NCI-H446 treated with DMSO at 0.1 percent for 48 hours (cell line): Measurements from ENCODE around the gene PITPNB.

ENCODE experiments used
- DNase-seq: peaks from one replicate; lab custom pipeline; 2025; lab: John Stamatoyannopoulos, UW

Gene PITPNB

DNA sequence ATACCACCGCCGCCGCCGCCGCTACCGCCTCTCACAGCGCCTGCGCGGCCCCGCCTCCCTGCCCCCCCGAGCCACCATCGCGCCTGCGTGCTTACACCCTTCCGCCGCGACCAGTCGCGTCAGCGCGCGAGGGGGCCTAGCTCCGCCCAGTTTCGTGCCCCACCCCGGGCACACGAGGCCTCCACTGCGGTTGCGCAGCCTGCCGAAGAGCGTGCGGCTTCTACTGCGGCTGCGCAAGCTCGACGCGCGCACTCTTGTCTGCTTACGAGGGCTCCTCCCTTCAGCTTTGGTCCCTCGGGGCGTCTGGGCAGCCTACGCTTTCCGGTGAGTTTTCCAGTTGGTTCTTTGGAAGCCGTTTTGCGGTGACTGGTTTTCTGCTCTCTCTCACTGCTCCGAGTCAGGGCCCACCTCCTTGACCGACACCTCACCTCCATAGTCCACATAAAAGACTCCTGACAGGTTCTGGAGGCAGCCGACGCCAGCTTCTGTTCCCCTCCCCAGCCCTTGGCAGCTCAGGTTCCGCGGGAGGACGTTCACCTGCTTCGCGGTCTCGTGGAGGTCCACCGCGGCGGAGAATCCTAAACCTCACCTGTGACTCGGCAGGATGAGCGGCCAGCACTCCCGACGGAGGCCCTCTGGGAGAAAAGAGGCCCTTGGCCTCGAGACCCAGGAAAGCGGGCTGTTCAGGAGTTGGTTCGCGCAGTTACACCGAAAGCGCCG, at the start of gene PITPNB:
TSS of gene PITPNB (minus strand) at position 35 of the 720 bp plus-strand sequence. CDS start 65 bp downstream, outside the sequence.
- peak; percentile 98 for DNase-seq

DNA sequence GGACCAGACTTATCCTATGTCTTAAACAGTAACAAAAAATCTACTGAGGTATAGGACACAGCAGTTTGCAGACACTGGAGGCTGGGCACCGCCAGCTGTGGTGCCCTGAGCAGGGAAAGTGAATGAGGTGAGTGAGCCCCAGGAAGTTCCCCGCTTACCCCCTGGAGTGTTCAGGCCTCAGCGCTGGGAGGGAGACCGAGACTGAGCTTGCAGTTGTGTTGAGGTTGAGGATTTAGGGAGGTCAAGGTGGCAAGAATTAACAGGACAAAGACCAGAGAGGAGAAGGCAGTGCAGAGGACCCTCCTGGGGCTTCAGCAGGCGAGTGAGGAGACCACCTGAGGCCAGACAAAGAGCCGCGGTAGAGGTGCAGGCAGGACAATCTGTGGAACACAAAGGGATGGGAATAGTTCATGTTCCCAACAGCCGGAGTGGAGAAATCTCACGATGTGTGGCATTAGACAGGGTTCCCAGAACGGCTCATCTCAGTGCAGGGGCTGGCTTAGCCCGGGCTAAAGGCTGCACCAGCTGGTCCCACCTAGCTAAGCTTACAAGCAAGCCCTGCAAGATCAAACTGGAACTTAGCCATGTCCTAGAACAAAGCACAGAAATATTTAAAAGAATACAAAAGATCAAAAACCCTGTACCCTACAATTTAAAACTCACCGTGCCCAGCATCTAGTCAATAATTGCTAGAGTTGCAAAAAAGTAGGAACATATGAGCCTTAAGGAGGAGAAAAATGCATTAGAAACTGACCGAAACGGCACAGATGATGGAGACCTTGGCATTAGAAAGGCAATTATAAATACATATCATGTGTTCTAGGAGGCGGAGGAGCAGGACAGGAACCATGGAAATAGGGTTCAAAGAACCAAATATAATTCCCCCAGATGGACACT, 47.4 kb upstream of the PITPNB start:
- no peak for DNase-seq

DNA sequence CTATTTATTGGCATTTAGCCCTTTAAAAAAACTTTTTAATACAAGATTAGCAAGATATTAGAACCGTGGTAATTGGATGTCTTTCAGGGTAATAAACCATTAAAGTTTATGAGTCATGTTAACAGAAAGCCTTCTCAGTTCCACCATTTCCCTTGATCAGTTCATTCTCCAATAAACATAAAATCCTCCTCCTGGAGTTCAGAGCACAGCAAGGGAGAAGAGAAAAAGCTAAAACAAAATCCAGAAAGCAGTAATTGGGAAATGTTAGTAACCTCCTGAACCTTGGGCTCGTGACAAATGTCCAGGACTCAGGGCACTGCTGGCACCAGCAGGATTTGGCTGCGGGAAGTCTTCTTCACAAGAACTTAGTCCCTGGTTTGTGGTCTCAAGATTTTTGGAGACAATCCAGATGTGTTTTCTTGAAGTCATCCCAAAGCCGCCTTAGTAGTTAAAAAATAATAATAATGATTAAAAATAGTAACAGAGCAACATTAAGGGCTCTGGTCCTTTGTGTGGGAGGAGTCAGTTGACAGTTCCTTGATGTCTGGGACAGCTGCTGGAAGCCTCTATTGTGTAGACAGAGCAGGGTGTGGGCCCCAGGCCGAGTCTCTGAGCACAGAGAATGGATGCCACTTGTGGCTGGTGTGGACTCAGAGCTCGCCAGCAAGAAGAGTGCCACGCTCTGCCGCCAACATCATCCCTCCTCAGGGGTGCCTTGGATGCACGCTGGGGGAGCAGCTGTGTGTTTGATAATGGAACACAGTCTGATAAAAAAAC, 43.4 kb upstream of the PITPNB start:
- no peak for DNase-seq

DNA sequence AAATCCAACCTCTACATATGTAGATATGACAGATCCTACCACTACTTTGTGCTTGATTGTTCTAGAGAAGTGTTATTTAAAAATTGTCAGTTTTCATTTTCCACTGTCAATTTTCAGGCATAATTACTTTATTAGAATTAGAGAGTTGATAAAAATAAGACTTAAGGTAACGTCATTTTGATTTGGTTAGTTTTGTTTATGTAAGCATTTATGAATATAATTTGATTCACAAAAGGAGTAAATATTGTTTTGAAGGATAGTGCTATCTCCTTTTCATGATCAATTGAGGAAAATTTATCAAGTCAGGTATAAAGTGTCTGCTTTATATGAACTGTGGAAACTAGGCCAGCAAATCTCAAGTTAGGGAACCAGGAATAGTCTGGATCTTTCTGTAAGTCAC, 42.6 kb upstream of the PITPNB start:
- DNase-seq: no peak

DNA sequence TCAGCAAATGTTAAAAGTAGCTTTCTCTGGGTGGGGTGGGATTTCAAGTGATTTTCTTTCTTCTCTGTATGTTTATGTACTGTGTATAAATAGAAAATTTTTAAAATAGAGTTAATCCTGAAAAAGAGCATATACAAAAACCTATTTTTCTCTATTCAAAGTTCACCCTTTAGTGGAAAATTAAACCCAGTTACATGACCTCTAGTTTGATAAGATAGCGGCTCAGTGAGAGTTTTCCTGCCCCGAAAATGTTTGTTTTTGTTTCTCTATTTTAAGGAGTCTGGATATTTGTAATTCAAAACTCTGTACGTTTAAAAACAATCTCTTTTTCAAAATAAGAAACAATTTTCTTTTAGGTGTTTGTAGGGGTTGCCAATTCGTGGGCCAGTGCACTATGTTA, 42.1 kb upstream of the PITPNB start:
- DNase-seq: no peak

DNA sequence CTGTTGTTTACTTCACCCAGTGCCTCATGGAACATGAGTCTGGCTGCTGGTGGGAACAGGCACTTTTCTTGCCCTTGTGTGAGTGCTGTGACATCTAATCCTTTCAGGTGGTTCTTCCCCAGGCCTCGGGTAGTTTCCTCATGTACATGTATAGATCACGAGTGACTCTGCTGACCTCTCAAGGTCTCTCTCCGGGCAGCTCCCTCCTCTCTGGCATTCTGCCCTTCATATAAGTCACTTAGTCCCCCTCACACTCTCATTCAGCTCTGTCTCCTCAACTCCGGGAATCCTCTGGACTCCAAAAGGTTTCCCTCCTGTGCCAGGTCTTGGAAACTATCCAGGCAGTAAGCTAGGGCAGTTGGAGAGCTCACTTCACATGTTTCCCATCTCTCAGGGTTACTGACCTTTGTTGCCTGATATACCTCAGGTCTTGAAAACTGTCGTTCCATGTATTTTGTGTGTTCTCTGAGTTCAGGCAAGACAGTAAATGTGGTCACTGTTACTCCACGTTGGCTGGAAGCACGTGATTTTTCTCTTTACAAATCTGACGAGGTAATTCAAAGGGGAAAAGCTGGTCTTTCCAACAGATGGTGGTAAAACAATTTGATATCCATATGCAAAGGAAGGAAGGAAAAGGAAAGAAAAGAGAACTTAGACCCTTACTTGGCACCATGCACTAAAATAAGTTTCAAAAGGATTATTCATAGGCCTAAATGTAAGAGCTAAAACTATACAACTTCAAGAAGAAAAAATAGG, 40.5 kb upstream of the PITPNB start:
- DNase-seq: peak; percentile 21

DNA sequence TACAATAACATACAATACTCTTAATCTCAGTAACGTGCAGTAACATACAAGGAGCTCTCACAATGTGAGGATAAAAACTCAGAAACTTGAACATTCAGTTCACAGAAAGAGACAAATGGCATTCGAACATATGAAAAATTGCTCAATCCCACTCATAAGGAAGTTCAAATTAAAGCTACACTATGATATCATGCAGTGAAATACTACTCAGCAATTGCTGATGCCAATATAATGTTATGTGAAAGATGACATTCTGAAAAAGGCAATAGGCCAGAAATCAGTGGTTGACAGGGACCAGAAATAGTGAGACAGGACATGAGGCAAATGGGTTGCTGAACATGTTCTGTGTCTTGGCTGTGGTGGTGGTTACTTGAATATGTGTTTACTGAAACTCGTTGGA, 33.7 kb upstream of the PITPNB start:
- no peak for DNase-seq

DNA sequence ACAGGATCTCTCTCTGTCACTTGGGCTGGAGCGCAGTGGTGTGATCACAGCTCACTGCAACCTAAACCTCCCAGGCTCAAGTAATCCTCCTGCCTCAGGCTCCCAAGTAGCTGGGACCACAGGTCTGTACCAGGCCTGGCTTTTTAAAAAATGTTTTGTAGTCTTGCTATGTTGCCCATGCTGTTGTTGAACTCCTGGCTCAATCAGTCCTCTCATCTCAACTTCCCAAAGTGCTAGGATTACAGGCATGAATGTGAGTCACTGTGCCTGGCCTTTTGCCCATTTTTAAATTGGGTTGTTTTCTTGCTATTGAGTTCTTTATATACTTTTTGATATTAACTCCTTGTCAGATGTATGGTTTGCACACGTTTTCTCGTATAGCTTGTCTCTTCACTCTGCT, 33.0 kb upstream of the PITPNB start:
- peak; percentile 22 for DNase-seq

DNA sequence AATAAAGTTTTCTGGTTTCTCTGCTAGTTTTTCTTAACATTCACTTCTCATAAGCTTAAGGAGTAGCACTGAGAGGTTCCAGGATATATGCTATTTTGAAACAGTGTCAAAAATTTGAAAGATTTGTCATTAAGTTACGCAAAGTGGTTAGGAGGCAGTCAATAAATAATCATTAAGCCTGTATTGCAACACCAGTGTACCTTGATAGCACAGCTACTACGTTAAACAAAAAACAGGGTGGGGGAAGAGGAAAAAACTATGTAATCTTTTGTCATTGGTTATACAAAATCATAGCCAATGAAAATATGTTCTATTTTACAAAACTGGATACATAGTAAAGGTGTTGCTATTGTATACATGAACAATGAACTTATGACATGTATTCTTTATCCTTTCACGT, 30.4 kb upstream of the PITPNB start:
- DNase-seq: no peak

DNA sequence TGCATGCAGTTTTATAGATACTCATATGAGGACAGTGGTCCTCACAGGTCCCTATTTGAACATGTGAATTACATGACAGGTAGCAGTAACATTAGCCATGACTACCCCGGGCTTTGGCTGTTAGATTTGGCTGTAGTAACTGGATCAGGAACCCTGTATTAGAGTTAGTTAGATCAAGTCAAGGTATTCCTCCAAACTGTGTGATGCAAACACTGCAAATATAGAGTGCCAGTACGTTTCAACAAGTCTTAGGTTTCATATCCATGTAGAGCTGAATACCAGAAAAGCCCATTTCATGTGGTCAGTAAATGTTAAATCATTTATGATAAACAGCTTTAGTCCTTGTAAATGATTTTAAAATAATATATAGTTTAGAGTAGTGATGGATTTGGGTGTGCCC, 29.5 kb upstream of the PITPNB start:
- no peak for DNase-seq

DNA sequence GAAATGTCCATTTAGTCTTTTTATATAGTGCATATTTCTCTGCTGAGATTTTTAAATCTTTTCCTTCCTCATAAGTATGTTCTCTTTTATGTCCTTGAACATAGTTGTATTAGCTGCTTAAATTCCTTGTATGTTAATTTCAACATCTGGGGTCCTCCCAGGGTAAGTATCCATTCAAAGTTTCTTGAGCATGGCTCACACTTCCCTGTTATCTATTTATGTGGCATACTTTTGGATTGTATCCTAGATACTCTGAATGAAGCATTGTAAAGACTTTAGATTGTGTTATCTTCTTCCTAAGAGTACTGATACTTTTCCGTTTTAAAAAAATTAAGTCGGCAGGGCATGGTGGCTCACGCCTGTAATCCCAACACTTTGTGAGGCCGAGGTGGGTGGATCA, 28.4 kb upstream of the PITPNB start:
- no peak for DNase-seq

DNA sequence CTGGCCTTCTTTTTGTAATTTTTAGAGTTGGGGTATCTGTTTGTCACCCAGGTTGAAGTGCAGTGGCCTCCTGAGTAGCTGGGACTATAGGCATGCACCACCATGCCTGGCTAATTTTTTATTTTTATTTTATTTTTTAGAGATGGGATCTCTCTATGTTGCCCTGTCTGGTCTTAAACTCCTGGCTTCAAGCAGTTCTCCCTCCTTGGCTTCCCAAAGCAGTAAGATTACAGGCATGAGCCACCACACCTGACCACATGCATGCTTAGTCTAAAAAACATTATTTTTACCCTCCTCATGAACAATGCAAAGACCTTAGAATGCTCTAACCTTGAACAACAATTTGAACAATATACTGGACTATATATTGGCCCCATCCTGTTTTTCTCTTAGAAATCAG, 22.1 kb upstream of the PITPNB start:
- no peak for DNase-seq

DNA sequence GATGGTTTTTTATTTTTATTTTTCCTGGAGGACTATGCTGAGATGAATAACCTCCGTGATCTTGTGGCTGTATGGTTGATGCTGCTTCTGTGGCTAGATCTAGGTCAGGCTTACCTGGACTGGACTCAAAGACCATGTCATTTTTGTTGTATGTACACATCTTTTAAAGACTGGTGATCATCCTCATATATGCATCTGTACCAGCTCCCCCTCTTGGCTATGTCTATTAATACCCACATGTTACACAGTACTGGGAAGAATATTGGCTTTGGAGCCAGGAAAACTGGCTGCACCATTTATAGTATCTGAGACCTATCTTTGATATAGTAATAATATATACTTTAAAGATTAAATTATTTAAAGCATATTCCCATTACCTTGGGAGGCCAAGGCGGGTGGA, 18.4 kb upstream of the PITPNB start:
- no peak for DNase-seq

DNA sequence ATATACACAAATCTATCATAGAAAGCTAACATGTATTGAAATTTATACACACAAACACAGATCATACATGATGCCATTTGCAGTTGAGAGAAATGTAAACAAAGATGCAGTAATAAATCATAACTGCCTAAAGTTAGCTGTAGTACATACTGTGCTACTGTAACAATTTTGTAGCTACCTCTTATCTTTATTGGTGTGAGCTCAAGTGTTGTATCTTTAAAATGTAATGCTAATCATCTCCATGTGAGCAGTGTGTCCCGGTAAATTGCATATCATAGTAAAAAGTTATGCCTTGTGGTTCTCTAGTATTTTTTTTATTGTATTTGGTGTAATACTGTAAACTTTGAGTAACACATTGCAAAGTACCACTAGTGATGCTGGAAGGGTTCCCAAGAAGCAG, 16.8 kb upstream of the PITPNB start:
- DNase-seq: no peak

DNA sequence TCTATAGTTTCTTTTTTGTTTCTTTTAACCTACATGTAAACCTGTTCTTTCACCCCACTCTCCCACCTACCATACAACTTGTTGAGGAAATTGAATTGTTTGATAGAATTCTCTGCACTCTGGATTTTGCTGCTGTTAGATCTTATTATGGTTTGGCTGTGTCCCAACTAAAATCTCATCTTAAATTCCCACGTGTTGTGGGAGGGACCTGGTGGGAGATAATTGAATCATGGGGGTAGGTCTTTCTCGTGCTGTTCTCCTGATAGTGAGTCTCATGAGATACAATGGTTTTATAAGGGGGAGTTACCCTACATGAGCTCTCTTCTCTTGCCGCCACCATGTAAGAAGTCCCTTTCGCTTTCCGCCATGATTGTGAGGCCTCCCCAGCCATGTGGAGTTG, 15.0 kb upstream of the PITPNB start:
- DNase-seq: no peak

DNA sequence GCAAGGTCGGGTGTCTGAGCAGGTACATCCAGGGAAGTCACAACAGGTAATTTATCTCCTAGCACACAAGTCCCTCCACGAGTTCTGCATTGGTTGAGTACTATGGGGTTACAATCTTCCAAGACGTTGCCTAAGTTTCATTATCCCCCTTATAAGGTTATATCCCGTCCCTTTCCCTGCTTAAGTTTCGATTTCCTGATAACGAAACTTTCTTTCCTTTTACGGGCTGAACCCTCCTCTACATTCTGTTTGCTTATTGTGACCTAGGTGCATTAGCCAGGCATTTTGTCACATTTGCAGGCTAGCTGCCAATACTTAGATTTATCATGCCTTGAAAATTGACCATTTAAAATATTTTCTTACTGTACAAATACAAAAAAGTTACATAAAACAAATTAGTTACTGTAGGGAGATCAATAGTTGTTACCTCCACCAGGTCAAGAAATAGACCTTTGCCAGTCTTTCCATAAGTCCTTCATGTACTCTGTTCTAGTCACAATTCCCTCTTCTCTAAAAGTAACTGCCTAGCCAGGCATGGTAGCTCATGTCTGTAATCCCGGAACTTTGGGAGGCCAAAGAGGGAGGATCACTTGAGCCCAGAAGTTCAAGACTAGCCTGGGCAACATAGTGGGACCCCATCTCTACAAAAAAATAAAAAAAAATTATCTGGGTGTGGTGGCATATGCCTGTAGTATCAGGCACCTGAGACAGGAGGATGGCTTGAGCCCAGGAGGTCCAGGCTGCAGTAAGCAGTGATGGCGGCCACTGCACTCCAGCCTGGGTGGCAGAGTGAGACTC, 14.3 kb upstream of the PITPNB start:
- no peak for DNase-seq

DNA sequence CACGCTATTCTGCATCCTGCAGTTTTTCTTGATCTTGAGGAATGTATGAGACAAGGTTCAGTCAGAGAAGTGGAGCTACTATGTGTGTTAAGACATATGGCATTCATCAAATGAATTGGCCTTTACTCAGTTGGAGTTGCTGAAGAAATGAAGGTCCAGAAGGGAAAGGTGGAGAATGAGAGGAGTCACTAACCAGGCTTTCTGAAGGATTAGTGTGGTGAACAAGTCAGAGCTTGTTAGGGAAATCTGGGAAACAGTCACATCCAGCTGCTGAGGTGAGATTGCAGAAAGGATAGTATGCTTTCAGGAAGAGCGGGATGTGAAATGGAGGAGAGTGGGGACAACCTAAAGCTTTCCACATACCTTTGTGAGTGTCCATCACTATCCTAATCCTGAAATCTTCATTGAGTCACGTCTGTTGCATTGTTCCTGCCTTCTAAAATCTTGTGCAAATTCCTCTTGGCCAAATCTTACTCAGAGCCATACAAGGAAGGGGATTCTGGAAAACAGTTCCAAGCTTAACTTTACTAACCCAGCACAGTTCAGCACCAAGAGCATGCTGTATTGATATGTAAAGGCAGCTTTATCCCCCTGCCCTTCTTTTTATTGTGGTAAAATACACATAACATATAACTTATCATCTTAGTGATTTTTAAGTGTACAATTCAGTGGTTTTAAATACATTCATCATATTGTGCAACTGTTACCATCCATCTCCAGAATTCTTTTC, 11.4 kb upstream of the PITPNB start:
- no peak for DNase-seq

DNA sequence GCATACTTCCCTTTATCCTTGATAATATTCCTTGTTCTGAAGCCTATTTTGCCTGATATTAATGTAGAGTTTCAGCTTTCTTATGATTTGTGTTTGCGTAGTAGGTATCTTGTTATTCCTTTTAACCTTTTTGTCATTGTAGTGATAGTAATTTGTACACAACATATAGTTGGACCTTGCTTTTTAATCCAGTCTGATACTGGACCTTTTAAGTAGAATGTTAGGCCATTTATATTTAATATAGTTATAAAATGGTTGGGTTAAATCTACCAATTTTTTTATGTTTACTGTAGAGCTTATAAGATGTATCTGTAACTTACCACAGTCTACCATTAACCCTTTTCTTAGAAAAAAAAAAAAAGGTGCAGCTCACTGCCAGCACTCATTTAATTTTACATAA, 8.6 kb upstream of the PITPNB start:
- DNase-seq: no peak

DNA sequence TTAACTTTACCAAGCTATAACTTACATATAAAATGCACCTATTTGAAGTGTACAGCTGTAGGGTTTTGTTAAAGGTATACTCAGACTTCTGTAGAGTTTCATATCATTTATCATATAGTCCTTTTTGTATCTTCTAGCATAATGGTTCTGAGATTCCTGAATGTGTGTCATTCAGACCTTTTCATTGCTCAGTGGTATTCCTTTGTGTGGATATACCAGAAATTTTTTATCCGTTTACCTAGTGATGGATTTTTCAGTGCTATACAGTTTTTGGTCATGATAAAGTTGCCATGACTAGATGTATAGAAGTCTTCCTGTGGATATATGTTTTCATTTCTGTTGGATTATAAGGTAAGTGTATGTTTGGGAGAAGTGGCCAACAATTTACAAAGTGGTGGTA, 6.3 kb upstream of the PITPNB start:
- no peak for DNase-seq
